ENCODE results near the gene CBLN4.

CBLN4 gene

DNA sequence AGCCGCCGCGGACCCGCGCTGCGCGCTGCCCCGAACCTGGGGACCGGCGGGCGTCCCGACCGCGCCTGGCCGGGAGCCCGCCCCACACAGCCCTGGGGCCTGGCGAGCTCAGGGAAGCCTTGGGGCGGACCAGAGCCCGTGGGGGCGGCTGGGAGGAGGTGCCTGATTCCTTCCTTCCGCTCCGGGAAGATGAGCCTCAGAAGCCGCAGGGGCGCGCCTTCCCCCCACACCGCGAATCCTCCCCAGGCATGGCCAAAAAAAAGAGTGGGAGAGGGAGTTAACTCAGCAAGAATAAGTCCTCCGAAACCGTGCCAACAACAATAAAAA, at the start of gene CBLN4:
CBLN4 (minus strand) TSS at position 131 of the 327 bp plus-strand sequence. CDS start 1,348 bp downstream, outside the sequence.
- DNase-seq (ENCODE audit: low spot score), result no peak

DNA sequence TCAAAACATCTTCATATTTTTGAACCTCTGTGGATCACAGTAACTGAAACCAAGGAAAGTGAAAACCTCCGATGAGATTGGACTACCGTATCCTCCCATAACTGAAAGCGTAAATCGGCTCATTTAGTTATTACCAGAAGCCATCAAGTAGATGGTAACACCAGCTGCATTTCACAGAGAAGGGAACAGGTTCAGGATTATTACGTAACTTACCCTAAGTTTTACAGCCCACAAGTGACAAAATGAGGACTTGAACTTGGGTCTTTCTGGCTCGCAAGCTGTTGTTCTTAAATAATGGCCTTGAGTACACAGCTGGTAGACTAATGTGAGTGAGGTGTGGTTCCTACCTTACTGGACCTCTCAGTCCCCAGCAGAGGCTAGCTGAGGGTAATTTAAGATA, 37.9 kb upstream of the CBLN4 start:
- no peak for DNase-seq (ENCODE audit: low spot score)

- no peak for DNase-seq (ENCODE audit: low spot score)
Measured at GRCh38 chr20:56032251-56032650, 26.9 kb upstream of the CBLN4 start.

- DNase-seq (ENCODE audit: low spot score), result no peak
Measured at GRCh38 chr20:56018716-56019115, 13.4 kb upstream of the CBLN4 start.

- no peak for DNase-seq (ENCODE audit: low spot score)
Measured at GRCh38 chr20:56018194-56018593, 12.9 kb upstream of the CBLN4 start.

DNA sequence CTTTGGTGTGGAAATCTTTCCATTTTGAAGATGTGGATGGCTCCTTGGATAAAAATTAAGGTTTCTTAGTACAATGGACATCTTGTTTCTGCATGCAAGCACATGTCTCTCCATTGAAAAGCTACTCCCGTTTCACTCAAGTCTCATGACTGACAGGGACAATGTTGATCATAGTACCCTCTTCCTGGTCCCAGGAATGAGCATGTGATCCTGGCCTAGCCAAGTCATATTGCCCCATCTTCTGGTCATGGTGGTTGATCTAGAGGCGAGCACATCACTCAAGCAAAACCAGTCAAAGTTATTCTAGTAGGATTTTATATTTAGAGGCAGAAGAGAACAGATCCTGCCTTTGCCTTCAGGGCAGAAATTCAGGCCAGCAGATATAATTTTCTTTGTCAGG, 12.2 kb upstream of the CBLN4 start:
- no peak for DNase-seq (ENCODE audit: low spot score)

DNA sequence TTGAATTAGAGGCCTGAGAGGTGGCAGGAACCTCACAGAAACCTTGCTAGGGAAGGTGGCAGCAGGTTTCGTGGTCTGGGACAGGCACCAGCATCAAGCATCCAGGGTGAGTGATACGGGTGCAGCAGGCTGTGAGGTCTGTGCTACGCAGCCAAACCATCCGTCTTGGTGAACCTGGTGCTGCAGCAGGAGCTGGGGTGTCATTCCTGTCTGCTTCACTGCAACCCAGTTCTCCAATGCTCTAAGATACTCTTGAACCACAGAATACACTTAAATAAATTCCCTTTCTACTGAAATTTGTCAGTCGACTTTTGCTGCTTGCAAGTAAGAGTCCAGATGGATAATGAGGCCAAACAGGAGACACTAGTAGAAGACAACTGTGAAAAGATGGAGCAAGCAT, 9.7 kb upstream of the CBLN4 start:
- DNase-seq (ENCODE audit: low spot score), result no peak

GRCh38 chr20:56014151-56014550, 8.8 kb upstream of the CBLN4 start:
- DNase-seq (ENCODE audit: low spot score), result no peak

DNA sequence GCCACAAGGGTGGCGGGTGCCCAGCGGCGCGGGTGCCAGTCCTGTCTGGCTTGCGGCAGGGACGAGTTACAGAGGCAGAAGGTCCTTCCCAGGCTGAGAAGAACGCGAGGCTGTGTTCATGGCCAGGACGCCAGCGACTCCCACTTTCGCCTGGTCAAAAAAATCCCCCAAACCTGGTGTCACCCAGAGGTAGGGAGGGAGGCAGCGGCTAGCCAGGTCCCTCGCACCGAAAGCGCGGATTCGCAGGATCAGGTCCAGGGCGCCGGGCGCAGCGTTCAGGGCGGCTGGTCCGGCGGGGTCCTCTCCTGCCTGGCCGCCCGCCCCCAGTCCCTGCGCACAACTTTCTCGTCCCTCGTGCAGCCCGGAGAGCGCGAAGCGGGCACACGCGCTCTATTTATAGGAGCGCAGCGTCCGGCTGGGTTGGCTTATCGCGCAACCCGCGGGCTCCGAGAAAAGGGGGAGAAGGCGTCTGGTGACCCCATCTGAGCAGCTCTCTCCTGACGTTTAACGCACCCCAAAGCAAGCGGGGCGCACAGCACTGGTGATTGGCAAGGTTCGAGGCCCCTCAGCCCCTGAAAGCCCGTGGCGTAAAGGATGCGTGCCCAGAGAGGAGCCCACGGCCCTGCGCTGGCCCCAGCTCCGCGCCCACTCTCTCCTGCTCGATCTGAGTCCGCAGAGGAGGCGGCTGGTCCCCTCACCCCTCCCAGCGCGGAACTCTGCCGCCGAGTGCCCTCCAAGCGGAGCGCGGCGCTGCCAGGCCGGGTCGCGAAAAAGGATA, 519 bp downstream of the CBLN4 start:
- DNase-seq (ENCODE audit: low spot score), result no peak

GRCh38 chr20:56004007-56004406, 1.3 kb downstream of the CBLN4 start:
- no peak for DNase-seq (ENCODE audit: low spot score)

GRCh38 chr20:56002908-56003800, 2.2 kb downstream of the CBLN4 start:
- DNase-seq (ENCODE audit: low spot score), result no peak

DNA sequence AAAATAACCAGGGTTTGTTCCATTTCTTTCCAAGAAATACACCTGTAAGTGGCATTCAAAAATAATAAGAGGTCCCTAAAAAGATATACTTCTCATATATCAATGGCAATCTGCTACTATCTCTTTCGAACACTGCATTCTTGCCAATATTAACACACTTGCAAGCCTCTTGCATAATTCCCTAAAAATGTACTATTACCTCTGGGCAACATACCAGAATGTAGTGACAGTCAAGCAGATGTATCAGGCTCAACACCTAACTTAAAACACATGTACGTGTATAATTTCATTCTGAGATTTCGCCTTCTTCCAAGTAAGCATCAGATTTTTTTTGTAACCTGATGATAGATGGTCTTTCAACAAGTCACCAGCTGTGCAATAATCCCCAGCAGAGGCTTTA, 3.4 kb downstream of the CBLN4 start:
- DNase-seq (ENCODE audit: low spot score), result no peak

DNA sequence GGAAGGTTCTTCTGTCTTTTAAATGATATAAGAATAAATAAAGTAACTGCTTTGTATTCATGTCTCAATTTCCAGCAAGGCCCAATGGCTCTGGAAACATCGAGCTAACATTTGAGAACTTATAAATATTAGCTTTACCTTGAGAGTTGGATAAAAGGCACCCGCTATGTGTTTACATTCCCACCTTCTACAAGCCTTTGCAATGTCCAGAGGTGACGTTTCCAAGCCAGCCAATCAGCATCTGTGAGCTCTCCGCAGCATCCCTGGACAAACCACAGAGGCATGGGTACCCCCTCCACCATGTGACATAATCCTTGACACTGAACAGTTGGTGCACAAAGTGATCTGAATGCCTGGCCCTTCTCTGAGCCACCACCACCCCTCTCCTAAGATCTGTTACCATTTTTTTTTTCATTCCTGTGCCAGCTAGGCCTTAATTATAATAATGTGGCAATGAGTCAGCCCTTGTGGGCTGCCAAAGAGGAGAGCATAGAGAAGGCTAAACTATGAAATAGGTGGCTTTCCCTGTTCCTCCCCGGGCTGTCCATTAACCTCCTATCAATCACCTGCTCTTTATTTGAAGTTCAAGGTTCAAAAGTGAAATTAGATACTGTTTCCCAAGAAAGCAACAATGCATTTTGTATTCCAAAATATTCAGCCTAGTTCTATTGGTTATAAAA, 4.1 kb downstream of the CBLN4 start:
- DNase-seq (ENCODE audit: low spot score), result no peak

GRCh38 chr20:55978550-55978949, 26.8 kb downstream of the CBLN4 start:
- no peak for DNase-seq (ENCODE audit: low spot score)

- no peak for DNase-seq (ENCODE audit: low spot score)
Measured at GRCh38 chr20:55977690-55978459, 27.4 kb downstream of the CBLN4 start.

GRCh38 chr20:55974491-55975202, 30.7 kb downstream of the CBLN4 start:
- no peak for DNase-seq (ENCODE audit: low spot score)

DNA sequence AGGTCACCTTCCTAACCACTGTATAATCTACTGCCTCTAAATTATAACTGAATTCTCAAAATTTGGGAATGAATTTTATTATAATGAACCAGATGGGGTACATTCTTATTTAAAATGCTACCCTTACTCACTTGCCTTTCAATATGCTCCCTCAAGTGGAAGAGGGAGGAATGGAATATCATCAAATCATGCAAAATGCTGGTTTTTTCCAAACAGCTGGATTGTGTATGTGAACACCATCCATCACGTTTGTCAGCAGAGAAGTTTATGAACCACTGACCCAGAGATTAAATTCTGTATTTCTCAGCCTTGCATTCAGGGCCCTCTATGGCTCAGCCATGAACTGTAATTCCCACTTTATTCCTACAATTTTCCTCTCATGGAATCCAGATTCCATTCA, 40.5 kb downstream of the CBLN4 start:
- DNase-seq (ENCODE audit: low spot score), result no peak

GRCh38 chr20:55961376-55962330, 43.7 kb downstream of the CBLN4 start:
- DNase-seq (ENCODE audit: low spot score), result no peak

DNA sequence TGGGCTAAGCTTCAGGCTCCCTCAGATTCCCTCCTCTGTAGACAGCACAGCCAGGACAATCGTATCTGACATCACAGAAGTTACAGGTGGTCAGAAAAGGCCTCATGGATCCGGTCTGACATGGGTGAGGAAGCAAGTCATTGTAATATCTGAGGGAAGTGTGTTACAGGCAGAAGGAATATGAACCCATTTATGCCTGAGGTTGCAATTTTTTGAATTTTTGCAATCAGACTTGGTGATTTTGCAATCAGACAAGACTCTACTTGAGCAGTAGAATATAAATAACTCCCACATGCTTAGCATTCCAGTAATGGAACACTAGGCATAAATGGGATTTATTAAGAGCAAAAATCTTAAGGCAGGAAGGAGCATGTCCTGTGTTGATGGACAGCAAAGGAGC, 52.1 kb downstream of the CBLN4 start:
- no peak for DNase-seq (ENCODE audit: low spot score)

DNA sequence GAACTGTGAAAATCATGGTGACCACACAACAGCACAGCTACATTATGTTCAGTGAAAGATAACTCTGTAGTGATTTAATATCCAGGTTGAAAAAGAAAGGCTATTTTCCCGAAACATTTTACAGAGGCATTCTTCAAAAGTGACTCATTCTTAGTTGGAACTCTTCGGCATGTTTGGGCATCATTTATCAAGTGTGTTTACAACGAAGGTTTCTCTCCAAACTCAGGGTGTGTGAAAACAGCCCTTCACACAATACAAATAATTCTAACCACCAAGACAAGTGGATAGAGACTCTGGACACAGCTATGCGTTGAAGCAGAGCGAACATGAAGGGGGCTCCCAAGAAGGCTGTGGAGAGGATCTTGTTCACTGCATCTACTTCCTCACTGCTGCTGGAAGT, 57.6 kb downstream of the CBLN4 start:
- DNase-seq (ENCODE audit: low spot score), result no peak

Measured in RKO (cell line).